Colonic mucosa (tissue), 4 donors: ENCODE data around the gene PIAS2. TPM values are rescaled to one million over a fixed set of nuclear protein-coding genes. Genes with fewer than 3 reads are reported as not detected.
"Not testable (repeated sequence)": the region's sequence is repeated elsewhere in the genome, so short reads cannot be mapped to it uniquely, and the experiment has no call there.

Source experiments
- DNase-seq: peaks from one replicate; pipeline ENCODE4 v3.0.0-alpha.2; 2020
- H3K27ac ChIP-seq: fragments of 200-600 bp; one replicate; pipeline ENCODE4 v1.8.0; 2021
- H3K27me3 ChIP-seq: fragments of 200-600 bp; one replicate; pipeline ENCODE4 v1.8.0; 2021
- H3K36me3 ChIP-seq: fragments of 200-600 bp; one replicate; pipeline ENCODE4 v1.8.0; 2021
- H3K4me1 ChIP-seq: fragments of 200-600 bp; one replicate; pipeline ENCODE4 v1.8.0; 2021; ENCODE audit warnings: mild to moderate bottlenecking
- H3K4me3 ChIP-seq: fragments of 200-600 bp; one replicate; pipeline ENCODE4 v1.8.0; 2021
- H3K9ac ChIP-seq, 2 donors: one replicate each; pipeline ENCODE4 v1.7.0; 2013; ENCODE audit warnings: control low read depth in 2 of 2, low read depth in 2 of 2, low read length in 2 of 2
- H3K9me3 ChIP-seq: fragments of 200-600 bp; one replicate; pipeline ENCODE4 v1.8.0; 2021
- intact Hi-C: fragments of 100-400 bp; cut with DNase I; formaldehyde crosslinking; loops from one replicate; pipeline ENCODE4 v1.14.1; 2022
- total RNA-seq, 2 donors: library from RNA; stranded (reverse); fragmentation: NEBNext Ultra II Directional in 1 of 2; extraction: Animal tissue kit (Norgen Biotek cat#: 25700) in 1 of 2; gene quantifications; one replicate each; pipeline ENCODE4 v1.2.1, GENCODE V29; 2021
- TF ChIP-seq, protein P1 (sequence below): fragments of 200-600 bp; IDR thresholded peaks from one replicate; pipeline ENCODE4 v1.8.0; 2022; ENCODE audit warnings: antibody characterized with exemption, mild to moderate bottlenecking
- donor health status: healthy.
- donor health status: DM: no; HTN: no; CAD: no.
- donor health status: DM: no; HTN: no; CAD: no.

PIAS2 gene, protein sequence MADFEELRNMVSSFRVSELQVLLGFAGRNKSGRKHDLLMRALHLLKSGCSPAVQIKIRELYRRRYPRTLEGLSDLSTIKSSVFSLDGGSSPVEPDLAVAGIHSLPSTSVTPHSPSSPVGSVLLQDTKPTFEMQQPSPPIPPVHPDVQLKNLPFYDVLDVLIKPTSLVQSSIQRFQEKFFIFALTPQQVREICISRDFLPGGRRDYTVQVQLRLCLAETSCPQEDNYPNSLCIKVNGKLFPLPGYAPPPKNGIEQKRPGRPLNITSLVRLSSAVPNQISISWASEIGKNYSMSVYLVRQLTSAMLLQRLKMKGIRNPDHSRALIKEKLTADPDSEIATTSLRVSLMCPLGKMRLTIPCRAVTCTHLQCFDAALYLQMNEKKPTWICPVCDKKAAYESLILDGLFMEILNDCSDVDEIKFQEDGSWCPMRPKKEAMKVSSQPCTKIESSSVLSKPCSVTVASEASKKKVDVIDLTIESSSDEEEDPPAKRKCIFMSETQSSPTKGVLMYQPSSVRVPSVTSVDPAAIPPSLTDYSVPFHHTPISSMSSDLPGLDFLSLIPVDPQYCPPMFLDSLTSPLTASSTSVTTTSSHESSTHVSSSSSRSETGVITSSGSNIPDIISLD
- total RNA-seq, result 10 to 100 TPM; 29.0 to 42.0 TPM

DNA sequence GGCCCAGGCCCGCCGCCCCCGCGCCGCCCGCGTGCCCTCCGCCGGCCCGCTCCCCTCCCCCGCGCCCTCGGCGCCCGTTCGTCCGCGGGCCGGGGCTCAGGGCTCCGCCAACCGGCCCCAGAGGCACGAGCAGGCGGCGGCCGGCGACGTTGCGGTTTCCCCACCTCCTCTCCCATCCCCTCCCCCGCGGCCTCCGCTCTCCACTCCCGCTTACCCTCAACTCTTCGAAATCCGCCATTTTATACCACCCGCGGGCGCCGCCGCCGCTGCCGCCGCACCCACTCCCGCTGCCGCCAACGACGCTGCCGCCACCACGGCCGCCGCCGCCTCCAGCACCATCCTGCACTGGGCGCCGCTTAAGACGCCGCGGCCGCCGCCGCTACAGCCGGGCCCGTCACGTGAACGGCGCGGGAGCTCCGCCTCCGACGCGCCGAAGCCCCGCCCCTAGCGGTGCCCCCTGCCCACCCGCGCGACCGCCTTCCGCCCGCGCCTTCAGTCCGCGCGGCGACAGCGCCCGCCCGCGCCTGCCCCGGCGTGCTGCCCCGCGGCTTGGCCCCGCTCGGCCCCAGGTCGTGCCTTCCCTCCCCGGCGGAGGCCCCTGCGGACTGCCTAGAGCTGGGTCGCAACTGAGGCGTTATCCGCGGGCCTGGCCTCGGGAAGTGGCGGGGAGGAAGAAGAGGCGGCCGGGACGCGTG lies at the start of gene PIAS2, which contains the start of gene KATNAL2:
Gene PIAS2 (minus strand): TSS at position 400 of the 695 bp plus-strand sequence. CDS start 162 bp downstream, at position 238.
Gene KATNAL2 (plus strand): TSS at position 495 of the 695 bp plus-strand sequence. CDS start 29,271 bp downstream, outside the sequence.
- TF ChIP-seq, protein P1, sequence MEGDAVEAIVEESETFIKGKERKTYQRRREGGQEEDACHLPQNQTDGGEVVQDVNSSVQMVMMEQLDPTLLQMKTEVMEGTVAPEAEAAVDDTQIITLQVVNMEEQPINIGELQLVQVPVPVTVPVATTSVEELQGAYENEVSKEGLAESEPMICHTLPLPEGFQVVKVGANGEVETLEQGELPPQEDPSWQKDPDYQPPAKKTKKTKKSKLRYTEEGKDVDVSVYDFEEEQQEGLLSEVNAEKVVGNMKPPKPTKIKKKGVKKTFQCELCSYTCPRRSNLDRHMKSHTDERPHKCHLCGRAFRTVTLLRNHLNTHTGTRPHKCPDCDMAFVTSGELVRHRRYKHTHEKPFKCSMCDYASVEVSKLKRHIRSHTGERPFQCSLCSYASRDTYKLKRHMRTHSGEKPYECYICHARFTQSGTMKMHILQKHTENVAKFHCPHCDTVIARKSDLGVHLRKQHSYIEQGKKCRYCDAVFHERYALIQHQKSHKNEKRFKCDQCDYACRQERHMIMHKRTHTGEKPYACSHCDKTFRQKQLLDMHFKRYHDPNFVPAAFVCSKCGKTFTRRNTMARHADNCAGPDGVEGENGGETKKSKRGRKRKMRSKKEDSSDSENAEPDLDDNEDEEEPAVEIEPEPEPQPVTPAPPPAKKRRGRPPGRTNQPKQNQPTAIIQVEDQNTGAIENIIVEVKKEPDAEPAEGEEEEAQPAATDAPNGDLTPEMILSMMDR, result no peak
- Histone ChIP-seq H3K9ac (peak within 1 kb of the TSS; percentile 90 to 92), H3K36me3 (no peaks in the 10 kb centered on the region), H3K4me1 (no peaks in the 10 kb centered on the region), H3K27ac (peak within 1 kb of the TSS; percentile 77), H3K27me3 (no peaks in the 10 kb centered on the region), H3K4me3 (peak within 1 kb of the TSS; percentile 63), H3K9me3 (no peaks in the 10 kb centered on the region)
- DNase-seq, result peak; percentile 83
- intact Hi-C loops, result no loop called here

DNA sequence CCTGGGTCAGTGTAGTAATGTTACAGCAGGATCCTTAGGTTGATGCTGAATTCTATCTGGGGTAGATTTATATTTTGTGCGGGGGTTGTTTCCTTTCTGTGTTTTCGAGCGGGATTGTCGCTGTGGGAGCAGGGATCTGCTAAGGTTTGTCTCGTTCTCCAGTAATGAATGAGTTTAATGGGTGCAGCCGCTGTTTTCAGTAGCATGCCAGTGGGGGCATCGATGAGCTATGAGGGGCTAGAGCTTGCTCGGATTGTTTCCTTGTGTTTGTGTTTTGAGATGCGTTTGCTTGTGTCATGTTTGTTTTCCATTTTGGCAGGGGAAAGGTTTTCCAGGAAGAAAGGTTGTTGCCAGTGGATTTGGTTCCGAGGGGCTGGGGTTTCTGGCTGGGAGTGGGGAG lies 49.0 kb upstream of the PIAS2 start:
- H3K27ac ChIP-seq, H3K9ac ChIP-seq, intact Hi-C loops, H3K36me3 ChIP-seq, H3K4me3 ChIP-seq, H3K4me1 ChIP-seq, H3K9me3 ChIP-seq, H3K27me3 ChIP-seq, DNase-seq: not testable (repeated sequence)

DNA sequence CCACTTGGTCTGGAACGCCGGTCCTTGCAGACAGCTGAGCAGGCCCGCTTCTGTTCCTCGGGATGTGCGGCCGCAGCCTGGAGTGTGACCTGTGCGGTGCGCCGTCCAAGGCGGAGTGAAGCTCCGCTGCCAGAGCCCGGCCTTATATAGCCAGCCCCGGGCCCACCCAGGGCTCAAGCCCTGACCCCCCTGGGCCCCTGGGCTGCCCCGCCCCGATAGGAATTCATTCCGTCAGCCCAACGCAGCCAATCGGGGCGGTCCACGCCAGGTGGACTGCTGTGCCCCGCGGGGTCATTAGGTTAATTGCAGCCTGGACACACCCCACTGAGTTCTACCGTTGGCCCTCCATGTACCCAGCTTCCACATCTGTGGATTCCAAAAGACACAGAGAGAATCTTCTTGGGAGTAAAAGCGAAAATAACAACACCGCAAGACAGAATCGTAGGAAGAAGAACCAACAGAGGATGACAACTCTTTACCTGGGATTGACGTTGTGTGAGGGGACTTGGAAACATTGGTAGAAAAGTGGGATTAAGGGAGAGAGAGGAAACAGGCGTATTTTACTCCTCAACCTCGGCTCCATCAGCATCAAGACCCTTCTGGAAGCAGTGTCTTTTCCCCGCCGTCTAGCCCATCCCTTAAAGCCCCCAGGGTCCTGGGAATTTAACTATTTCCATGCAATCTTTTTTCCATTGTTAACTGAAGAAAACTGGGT lies 47.4 kb upstream of the PIAS2 start:
- H3K36me3 ChIP-seq, H3K27ac ChIP-seq, DNase-seq, H3K4me3 ChIP-seq, H3K9ac ChIP-seq, H3K27me3 ChIP-seq, H3K4me1 ChIP-seq, H3K9me3 ChIP-seq, intact Hi-C loops: not testable (repeated sequence)

DNA sequence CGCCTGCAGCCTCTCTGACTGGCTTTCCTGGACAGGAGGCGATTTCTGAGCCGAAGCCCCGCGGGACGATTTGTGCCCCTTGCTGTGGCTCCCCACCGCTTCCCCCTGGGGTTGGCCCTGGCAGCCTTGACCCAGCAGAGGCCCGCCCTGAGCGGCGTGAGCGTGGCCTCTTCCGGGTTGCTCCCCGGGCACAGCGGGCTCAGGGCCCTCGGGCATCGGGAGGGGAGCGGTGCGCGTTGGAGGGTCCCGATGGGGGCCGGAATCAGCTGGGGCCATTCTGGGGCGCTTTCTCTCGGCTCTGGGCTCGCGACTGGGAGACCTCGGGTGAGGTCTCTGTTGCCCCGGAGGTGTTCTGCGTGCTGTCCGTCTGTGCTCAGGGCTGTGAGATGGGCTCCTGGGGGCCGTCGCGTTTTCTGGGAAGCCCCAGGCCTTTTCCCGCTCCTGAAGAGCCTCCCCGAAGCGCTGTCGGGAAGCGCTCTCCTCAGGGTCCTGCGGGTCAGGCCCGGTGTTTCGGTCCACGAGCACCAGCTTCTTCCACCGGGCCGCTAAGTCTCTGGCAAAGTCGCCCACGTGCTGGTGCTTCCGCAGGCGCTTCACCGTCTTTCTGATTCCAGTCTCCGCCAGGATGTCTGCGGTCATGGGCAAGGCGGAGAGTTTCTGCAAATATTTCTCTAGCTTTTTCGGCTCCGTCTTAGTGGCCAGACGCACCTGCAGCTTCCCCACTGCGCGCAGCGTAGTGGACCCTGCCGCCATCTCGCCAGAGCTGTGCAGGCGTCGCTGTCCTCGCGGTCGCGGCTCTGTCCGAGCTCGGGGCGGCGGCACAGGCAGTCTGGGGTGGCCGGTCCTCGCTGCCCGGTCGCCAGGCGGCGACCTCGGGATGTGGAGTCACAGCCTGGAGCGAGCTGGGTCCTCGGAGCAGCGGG lies 46.6 kb upstream of the PIAS2 start:
- DNase-seq, intact Hi-C loops, H3K9ac ChIP-seq, H3K4me1 ChIP-seq, H3K9me3 ChIP-seq, H3K27ac ChIP-seq, H3K36me3 ChIP-seq, H3K4me3 ChIP-seq, H3K27me3 ChIP-seq: not testable (repeated sequence)

DNA sequence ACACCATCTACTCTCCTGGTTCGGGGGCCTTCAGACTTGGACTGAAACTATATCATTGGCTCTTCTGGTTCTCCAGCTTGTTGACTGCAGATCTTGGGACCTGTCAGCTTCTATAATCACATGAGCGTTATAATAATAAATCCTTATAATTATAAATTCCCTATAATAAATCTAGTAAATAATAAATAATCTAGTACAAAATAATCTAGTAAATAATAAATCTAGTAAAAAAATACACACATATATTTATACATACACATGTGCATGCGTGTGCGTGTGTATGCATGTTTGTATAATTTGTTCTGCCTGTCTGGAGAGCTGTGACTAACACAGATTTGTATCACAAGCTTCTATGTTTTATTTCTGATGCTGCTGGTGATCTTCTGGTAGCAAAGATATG lies 40.9 kb upstream of the PIAS2 start:
- no peak overlapping the region for H3K9ac ChIP-seq
- DNase-seq, result no peak
- H3K4me3 ChIP-seq, result no peak overlapping the region
- no peaks in the 10 kb centered on the region for H3K4me1 ChIP-seq
- TF ChIP-seq, protein P1, result no peak
- intact Hi-C loops, result no loop called here
- no peaks in the 10 kb centered on the region for H3K36me3 ChIP-seq
- no peaks in the 10 kb centered on the region for H3K9me3 ChIP-seq
- H3K27me3 ChIP-seq, result no peaks in the 10 kb centered on the region
- H3K27ac ChIP-seq, result no peak overlapping the region

DNA sequence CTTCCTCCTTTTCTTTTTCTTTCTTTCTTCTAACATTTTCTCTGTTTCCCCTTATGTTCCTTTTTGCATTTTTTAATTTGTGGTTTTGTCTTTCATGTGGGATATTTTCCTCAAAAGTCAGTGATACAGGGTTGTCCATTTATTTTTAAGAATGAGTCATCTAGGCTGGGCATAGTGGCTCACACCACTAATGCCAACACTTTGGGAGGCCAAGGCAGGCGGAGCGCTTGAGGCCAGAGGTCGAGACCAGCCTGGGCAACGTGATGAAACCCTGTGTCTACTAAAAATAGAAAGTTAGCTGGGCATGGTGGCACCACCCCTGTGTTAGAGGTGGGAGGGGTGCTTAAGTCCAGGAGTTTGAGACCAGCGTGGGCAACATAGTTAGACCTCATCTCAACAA lies 35.9 kb upstream of the PIAS2 start:
- Histone ChIP-seq H3K4me1 (no peaks in the 10 kb centered on the region), H3K4me3 (no peak overlapping the region), H3K36me3 (no peaks in the 10 kb centered on the region), H3K9ac (no peak overlapping the region), H3K27ac (no peak overlapping the region), H3K9me3 (no peaks in the 10 kb centered on the region), H3K27me3 (no peaks in the 10 kb centered on the region)
- intact Hi-C loops, result no loop called here
- no peak for DNase-seq
- TF ChIP-seq, protein P1, result no peak
